Measurements from ENCODE around the gene CMTR1.
"Not testable (repeated sequence)": the region's sequence is repeated elsewhere in the genome, so short reads cannot be mapped to it uniquely, and the experiment has no call there.

Gene CMTR1

DNA sequence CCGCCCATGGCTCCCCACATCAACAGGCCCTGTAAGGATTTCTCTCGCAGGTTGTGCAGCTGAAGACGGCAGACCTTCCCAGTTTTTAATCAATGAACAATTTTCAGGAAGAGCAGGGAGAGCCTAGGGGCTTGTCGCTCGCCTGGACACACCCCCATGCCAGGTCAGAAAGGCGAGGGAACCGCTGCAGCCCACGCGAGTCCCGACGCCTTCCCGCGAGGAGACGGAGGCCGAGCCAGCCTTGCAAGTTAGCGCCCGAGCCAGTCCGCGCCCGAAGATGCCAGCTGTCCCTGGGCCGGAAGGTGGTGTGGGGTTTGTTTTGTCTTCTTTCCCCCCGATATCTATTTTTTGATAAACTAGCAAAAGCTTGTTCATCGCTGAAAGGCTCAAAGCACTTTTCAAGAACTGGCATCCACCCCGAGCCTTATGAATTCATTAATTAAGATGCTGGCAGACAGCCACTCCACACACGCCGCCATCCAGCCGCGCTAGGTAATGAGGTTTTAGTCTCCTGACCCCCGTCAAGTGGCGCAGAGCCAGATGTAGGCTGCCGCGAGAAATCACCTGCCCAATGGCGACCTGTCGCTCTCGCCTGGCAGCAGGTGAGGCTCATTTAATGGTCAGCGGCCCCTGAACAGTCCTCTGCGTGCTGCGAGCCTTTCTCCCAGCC is 60.1 kb downstream of the CMTR1 start:
- DNase-seq (ENCODE audit: low spot score), result no peak

DNA sequence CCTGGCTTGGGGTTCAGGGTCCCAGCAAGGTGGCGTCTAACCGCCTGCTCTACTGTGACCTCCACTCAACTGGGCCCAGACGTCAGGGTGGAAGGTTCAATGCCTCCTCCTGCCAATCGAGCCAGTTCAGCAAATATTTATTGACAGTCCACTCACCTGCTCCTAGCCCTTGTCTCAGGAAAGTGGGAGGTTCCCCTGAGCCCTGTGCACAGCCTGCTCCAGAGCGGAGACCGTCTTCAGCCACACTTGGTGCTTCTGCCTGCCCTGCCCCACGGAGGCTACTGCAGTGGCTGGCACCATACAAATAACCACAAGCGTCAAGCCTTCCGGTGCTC is 60.6 kb downstream of the CMTR1 start:
- DNase-seq (ENCODE audit: low spot score), result no peak

DNA sequence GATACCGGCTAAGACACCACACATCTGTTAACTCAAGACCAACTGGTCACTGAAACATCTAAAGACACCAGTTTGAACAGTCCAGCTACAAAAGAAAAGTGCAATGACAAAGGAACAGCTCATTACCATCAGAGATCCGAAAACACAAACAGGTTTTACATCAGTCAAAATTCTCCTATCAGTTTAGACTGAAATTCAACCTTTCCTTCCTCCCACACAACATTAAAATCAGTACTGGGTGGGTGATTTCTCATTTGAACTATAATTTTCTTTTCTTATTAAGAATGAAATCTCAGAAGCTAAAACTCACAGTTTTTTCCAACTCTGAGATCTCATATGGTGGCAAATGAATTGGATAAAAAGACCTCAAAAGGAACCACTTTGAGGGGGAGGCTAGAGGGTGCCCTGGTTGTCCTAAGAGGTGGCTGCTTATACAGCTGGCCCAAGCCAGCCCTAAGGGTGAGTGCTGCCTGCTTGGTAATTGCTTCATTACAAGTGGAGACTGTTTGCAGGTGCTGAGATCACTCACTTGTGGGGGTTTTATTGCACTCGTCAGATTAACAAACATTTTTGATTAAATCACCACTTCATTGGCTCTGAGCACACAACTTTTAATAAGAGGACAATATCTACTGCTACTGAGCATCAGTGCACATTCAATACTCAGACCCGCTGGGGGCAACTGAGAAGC is 62.4 kb downstream of the CMTR1 start:
- no peak for DNase-seq (ENCODE audit: low spot score)

DNA sequence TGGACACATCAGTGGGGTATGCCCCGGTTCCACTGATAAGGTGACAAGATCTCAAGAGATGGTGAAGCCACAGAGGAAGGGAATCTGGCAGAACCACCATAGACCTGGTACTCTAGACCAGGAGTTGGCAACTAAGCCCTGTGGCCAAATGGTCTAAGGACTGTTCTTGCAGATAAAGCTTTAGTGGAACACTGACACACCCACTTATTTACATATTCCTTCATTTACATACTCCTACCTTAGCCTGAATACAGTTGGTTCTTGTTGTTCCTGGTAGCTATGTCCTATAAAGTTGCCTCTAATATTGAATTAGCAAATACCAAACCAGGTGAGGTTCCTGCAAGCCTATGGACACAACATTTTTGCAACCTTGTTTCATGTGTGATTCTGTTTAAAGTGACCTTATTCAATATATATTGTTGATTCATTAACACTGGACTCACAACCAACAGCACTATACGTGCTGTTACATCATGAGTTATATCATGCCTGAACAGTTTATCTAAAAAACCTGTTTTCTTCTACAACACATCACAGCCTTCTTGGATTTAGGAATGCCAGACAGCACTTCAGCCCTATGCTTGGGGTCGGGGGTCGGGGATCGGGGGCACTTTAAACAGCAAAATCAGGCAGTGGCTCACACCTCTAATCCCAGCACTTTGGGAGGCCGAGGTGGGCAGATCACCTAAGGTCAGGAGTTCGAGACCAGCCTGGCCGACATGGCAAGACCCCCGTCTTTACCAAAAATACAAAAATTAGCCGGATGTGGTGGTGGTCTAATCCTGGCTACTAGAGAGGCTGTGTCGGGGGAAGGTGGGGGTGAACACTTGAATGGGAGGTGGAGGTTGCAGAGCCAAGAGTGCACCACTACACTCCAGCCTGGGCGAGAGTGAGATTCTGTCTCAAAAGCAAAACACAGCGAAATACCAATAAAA is 64.2 kb downstream of the CMTR1 start:
- DNase-seq (ENCODE audit: low spot score), result no peak

DNA sequence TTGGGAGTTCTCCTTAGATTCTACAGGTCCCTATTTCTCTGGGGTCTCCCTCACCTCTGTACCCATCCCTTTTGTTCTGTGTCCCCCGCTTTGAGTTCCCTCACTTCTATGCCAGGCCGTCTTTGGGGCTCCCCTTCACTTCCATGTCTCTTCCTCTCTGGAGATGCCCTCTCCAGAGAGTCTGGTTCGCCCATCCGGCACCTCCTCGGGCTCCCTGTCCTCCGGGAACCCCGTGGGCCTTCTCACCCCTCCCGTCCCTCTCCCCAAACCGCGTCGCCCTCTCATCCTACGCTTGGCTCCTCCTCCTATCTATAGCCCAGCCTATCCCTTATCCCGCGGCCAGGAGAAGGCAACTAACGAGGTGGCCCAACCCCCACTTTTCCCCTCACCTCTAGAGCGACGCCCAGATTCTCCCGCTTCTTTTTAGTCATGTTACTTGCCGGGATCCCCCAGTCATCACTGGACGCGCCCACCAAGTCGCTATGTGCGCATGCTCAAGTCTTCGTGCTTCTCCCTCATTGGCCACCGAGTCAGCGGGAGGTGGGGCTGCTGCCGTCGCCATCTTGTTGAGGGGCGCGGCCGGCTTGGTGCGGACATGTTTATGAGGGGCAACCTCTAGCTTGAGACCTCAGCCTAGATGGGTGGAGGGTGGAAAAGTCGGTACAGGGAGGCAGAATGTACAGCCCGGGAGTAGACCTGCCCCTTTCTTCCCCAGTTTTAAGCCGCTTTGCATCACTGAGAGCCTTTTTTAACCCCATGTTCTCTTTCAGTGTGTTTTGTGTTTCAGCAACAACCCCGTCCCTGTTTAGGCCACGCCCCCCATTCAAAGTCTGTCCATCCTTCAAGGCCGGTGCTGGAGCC is 66.6 kb downstream of the CMTR1 start, which contains the start of gene CCDC167:
CCDC167 (minus strand) TSS at position 461 of the 861 bp plus-strand sequence; CDS start at position 431, 30 bp downstream.
- DNase-seq (ENCODE audit: low spot score), result peak; percentile 93

DNA sequence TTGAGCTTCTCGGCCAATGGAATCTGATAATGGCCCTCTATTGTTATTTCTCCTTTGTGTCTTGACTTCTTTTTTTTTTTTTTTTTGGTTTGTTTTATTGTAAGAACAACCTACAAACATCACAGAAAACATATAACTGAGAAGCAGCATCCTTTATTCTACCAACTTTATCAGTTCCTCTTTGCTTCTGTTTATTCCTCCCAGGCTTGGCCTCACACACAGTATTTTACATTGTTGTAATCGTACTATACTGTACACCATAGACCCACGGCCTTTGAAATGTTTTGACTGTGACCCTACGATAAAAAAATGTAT is 67.2 kb downstream of the CMTR1 start:
- DNase-seq (ENCODE audit: low spot score), result no peak

DNA sequence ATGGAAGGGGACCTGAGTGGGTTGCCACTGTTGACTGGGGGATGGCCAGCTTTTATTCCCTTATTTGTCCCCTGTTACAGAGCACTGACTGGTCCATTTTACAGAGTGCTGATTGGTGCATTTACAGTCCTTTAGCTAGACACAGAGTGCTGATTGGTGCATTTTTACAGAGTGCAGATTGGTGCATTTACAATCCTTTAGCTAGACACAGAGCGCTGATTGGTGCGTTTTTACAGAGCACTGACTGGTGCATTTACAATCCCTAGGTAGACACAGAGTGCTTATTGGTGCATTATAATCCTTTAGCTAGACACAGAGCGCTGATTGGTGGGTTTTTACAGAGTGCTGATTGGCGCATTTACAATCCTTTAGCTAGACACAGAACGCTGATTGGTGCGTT is 67.9 kb downstream of the CMTR1 start:
- DNase-seq (ENCODE audit: low spot score), result not testable (repeated sequence)

DNA sequence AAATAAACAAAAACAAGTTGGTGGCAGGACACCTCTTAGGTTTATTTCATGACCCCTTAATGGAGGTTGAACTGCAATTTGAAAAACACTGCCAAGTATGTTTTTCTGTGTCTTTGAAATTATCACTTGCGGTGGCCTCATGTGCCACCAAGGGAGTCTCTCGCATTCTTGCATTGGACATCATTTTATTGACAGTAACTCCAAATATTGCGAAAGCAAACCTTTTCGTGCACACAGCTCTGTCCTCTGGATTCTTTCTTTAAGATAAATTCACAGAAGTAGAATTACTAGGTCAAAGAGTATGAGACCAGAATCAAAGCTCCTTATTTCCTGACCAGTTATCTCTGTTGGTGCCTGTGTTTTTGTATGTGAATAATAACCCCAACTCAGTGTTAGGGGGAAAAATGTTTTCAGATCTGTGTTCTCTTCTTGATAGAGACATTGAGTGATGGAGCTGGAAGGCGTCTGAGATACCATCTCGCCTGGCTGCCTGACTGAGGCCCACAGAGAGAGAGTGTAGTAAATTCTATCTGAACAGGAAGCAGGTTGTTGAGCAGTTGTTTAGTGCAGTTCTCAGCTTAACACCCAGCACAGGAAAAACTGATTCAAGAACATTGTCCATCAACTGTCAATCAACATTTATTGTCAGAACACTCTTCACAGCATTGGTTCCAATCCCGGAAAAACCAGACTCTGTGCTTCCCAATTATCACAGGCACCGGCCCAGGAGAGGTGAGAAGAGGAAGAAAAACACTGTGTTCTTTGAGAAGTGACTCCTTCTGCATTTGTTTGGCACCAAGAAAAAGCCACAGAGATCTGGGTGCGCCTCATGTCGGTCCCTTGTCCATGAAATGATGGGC is 68.8 kb downstream of the CMTR1 start:
- DNase-seq (ENCODE audit: low spot score), result no peak

DNA sequence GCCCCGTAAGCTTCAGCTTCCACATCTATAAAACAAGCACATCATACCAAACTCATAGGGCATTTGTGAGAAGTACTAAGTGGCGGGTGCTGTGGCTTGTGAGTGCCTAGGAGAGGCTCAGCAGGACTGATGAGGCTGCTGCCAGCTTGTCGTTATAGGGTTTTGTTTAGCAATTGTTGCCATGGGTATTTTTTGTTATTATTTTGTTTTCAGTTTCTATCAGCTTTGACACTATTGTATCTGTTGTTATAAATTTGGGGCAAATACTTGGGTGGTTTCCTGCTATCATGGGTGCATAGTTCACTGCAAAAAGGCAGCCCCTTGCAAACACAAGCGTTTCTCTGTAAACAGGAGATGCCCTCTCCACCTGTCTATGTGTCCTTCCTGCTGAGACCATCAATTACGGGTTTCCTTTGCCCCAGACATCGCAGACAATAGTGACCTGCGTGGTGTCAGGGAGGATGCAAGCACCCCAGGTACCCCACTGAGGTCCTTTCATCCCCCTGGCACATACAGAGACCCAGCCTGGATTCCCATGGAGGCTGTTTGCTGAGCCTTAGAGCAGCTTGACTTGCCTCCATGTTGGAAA is 69.8 kb downstream of the CMTR1 start:
- DNase-seq (ENCODE audit: low spot score), result no peak

DNA sequence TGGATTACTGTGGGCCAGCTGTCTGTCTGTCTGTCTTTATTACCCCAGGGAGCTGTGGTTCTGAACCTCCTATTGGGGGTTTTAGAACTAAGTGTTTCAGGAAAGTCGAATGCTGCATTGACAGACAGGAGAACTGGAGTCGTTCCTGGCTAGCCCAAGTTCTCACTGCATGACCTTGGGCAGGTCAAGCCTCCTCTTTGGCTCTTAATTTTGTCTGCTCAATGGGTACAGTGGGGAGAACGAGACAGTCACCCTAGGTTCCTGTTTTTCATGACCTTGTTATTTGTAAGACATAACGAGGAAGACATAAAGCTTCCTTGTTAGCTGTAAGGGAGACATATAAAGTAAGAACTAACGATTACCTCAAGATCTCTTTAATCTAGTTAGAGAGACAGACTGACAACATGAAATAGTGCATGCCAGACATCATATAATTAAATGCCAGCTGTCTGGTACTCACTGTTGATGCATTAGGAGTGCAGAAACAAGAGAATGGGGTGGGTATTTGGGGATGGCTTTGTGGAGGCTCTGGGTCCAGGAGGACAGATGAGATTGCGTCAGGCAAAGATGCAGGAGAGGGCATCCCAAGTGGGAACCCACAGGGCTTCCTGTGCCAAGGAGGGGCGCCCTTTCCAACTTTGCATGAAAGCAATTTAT is 70.4 kb downstream of the CMTR1 start:
- no peak for DNase-seq (ENCODE audit: low spot score)

DNA sequence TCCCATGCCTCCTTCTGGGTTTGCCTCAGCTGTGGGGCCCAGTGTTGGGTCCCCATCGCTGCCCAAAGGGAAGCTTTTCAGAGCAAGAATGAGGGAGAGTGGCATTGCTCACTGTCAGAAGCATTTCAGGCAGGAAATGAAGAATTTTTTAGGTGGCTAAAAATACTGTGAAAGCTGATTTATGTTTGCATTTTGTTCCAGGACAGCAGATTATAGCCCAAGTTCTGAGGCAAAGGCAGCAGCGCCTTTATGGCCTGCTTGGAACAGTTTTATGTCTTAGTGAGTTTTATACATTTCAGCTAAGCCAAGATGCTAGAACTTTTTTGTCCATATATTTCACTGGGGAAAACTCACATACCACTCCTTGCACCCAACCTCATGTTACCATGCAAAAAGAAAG is 71.0 kb downstream of the CMTR1 start:
- no peak for DNase-seq (ENCODE audit: low spot score)

DNA sequence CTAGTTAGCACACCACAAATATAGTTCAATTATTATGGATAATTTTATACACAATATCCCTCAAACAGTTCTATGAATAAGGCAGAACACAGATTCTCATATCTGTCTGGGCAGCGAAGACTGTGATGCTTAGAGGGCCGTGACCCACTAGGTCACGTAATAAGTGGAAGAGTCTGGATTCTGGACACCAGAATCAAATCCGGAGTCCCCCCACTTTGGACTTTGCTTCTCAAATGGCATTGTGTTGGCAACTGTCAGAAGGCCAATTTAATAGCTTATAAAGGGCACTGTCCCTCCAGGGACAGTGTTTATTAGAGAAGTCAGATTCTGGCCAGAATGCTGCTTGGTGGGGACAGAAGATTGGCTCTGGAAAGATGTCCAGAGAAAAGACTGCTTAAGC is 73.5 kb downstream of the CMTR1 start:
- no peak for DNase-seq (ENCODE audit: low spot score)

DNA sequence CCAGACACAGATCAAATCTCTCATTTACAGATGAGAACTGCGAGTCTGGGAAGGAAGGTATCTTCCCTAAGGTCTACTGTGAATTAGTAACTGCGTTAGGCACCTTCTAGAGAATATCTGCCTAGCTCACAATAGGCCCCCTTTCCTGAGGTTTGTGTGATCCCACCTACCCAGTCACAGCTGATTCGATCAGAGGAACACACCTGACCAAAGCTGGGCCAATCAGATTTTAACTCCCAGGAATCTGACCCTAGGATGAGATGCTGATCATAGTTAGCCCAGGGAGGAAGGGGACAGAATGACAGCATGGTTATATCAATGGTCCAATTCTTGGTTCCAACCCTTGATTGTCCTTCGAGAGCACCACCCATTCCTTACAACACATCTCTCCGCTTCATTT is 74.1 kb downstream of the CMTR1 start:
- no peak for DNase-seq (ENCODE audit: low spot score)

DNA sequence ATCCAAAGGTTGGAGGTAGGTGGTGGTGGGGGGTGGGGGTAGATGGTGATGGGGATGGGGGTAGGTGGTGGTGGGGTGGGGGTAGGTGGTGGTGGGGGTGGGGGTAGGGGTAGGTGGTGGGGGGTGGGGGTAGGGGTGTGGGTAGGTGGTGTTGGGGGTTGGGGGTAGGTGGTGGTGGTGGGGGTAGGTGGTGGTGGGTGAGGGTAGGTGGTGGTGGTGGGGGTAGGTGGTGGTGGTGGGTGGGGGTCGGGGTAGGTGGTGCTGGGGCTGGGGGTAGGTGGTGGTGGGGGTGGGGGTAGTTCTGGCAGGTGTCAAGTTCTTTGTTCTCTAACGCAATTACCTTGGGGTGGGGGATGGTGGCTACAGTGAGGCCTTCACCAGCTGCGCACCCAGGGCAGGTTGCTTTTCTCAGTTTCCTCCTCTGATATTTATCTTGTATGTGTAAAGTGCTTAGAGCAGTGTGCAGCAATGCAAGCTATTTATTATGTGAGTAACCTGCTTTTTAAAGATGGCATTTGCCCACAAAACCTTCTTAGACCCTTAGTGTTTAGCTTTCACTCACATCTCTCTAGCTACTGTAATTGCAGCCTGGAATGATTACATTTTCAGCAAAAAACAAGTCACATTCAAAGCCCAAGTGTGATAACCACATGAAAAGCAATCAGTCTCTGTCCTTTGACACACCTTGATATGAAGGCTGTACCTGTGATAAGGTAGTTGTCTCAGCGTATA is 74.8 kb downstream of the CMTR1 start:
- no peak for DNase-seq (ENCODE audit: low spot score)

DNA sequence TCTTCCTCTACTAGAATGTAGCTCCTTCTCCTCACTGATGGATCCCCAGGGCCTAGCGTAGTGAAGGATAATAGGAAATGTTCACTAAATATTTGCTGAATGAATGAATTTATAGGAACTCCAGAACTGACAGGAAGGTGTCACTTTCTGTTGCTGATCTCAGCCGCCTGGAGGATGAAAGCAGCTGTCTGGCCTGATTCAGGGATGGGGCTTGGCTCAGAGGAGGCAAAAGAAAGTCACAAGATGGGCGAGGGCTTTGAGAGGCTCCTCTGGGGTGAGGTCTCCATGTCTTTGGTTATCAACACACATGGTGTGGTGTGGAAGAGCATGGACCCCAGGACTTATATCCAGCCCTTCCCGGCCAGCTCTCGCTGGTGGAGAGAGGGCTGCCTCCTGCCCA is 78.2 kb downstream of the CMTR1 start:
- DNase-seq (ENCODE audit: low spot score), result no peak

DNA sequence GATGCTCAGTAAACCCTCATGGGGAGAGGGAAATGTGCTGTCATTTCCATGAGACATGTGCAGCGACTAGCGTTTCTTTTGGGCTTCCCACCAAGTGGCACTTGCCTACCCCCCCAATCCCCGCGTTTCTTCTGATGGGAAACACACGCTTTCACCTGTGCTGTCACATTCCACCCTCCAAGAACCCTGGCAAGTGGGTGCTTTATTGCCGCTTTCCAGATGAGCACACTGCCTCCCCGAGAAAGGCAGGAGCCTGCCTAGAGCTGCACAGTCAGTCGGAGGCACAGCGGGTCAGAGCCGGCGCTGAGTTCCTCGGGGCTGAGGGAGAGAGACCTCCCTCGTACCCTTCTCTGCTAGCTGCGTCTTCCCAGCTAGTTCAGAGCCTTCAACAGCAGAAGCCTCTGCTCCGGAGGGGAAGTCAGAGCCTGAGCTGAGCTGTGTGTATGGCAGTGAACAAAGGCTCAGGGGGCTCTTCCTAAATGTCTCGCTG is 78.9 kb downstream of the CMTR1 start:
- no peak for DNase-seq (ENCODE audit: low spot score)

DNA sequence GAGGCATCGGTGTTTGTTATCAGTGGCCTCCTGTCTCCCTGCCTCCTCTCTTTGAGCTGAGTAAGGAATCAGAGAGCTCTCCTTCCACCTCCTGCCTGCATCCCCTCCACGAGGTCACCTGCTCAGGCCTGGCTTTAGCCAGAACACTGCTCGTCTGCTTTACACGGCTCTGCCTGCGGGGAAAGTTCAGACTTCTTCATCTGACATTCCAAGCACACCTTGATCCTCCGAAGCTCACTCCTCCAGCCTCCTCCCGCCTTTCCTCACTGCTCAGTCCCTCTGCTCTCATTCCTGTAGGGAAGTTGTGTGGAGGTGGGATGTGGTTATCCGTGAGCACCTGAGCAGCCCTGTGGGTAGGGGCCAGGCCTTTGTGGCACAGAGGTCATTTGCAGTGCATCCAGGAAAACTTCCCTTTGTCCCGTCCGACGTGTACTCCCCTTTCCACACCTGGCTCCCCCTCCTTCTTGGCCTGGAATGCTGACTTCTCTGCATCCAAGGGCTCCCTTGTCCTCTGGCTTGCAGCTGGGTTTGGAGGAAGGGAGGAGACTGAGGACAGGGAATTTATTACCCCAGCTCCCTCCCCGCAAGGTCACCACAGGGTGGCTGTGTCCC is 79.5 kb downstream of the CMTR1 start:
- no peak for DNase-seq (ENCODE audit: low spot score)

DNA sequence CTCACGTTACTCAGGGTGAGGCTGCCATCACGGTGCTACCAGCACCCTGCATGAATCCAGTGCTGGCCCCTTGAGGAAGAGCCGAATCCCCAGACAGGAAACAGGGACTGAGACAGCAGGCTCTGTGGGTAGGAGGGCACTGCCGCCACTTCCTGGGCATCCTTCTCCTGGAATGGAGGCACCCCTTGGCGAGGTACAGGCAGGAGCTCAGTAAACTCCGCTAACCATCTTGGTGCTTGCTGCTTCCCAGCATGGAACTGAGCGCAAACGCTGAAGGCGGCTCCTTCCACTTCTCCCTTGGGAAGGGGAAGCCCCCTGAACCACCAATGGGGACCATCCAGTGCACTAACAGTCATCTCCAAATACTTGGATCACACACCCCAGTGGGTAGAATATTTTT is 80.1 kb downstream of the CMTR1 start:
- DNase-seq (ENCODE audit: low spot score), result no peak

DNA sequence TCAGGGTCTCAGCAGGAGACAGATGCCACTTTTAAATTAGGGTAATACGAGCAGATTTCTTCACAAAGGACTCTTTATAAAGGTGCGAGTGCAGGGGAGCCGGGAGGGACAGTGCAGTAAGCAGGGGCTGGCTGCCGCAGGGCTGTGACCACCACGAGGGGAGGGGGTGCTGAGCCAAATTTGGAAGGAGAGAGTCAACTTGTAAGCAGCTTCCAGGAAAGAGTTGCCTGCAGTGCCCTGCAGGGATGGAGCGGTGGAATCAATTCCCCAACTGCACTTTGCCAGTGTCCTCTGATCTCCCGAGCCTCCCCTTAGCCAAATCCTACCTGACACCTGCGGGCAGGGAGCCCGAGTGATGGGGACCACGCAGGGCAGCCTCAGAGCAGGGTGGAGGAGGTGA is 80.6 kb downstream of the CMTR1 start:
- DNase-seq (ENCODE audit: low spot score), result no peak
